ENCODE results near the gene MRPL20.
"Not testable (repeated sequence)": the region's sequence is repeated elsewhere in the genome, so short reads cannot be mapped to it uniquely, and the experiment has no call there.

The MRPL20 gene

GRCh38 chr1:1449099-1449739 lies 42.1 kb upstream of the MRPL20 start, which contains the start of gene ATAD3C:
TSS of gene ATAD3C (plus strand) at chr1:1449689. CDS start at chr1:1450684, 995 bp downstream.
- TF ChIP-seq CTCF (IDR thresholded peaks at IDR 0.05; ENCODE audit: control insufficient read depth, extremely low read depth, insufficient read depth), result no peak
- no peak for DNase-seq (ENCODE audit: low read depth)
- H3K4me3 ChIP-seq (ENCODE audit: low read depth, low read length), result no peak within 1 kb of the TSS

GRCh38 chr1:1446631-1447030 lies 39.5 kb upstream of the MRPL20 start:
- not testable (repeated sequence) for H3K4me3 ChIP-seq (ENCODE audit: low read depth, low read length); DNase-seq (ENCODE audit: low read depth)

GRCh38 chr1:1442069-1442770 lies 35.1 kb upstream of the MRPL20 start:
- no peak overlapping the region for H3K4me3 ChIP-seq (ENCODE audit: low read depth, low read length)
- DNase-seq (ENCODE audit: low read depth), result no peak
- no peak for TF ChIP-seq CTCF (IDR thresholded peaks at IDR 0.05; ENCODE audit: control insufficient read depth, extremely low read depth, insufficient read depth)

- no peak overlapping the region for H3K4me3 ChIP-seq (ENCODE audit: low read depth, low read length)
- DNase-seq (ENCODE audit: low read depth), result no peak
- TF ChIP-seq CTCF (IDR thresholded peaks at IDR 0.05; ENCODE audit: control insufficient read depth, extremely low read depth, insufficient read depth), result peak; percentile 80
These were observed 34.2 kb upstream of the MRPL20 start for GRCh38 chr1:1441002-1441888.

GRCh38 chr1:1440262-1441001 lies 33.3 kb upstream of the MRPL20 start:
- TF ChIP-seq CTCF (IDR thresholded peaks at IDR 0.05; ENCODE audit: control insufficient read depth, extremely low read depth, insufficient read depth), result no peak
- H3K4me3 ChIP-seq (ENCODE audit: low read depth, low read length), result no peak overlapping the region
- DNase-seq (ENCODE audit: low read depth), result no peak

GRCh38 chr1:1439546-1440261 lies 32.6 kb upstream of the MRPL20 start:
- DNase-seq (ENCODE audit: low read depth), result no peak
- no peak for TF ChIP-seq CTCF (IDR thresholded peaks at IDR 0.05; ENCODE audit: control insufficient read depth, extremely low read depth, insufficient read depth)
- no peak overlapping the region for H3K4me3 ChIP-seq (ENCODE audit: low read depth, low read length)
